ENCODE results near the gene SLC8A1. TPM values are rescaled to one million over a fixed set of nuclear protein-coding genes. Genes with fewer than 3 reads are reported as not detected.

Gene SLC8A1
- total and polyA plus RNA-seq, 2 donors (not counting 1 experiment from before 2014, with no cell fraction given): 0.07 to 0.20 TPM

GRCh38 chr2:40115348-40115747, 336.5 kb downstream of the SLC8A1 start:
- Mint-ChIP-seq H3K4me3 (no peak overlapping the region), H3K27me3 (no peaks in the 10 kb centered on the region), H3K27ac (no peak overlapping the region), H3K9me3 (ENCODE audit: insufficient read depth) (no peaks in the 10 kb centered on the region), H3K4me1 (no peaks in the 10 kb centered on the region)
- no peaks in the 10 kb centered on the region for H3K36me3 ChIP-seq (replicated peaks in 1 of 2; ENCODE audit: control extremely low read depth in 1 of 2, control insufficient read depth in 1 of 2, extremely low read depth in 1 of 2, insufficient read depth in 2 of 2, low read length in 1 of 2)
- DNase-seq (no peak), ATAC-seq (ENCODE audit: low read depth) (no peak)
- no peak overlapping the region for H3K4me3 ChIP-seq (ENCODE audit: control extremely low read depth in 1 of 5, extremely low read depth in 1 of 5, insufficient read depth in 1 of 5, low read depth in 2 of 5, low read length in 4 of 5)
- H3K4me2 ChIP-seq (replicated peaks; ENCODE audit: low read depth, low read length, poor library complexity, severe bottlenecking): no peak overlapping the region
- 93% methylated on average over 12 of the region's 12 CpGs for WGBS (ENCODE audit: insufficient coverage)
- no peak overlapping the region for H3K27ac ChIP-seq (ENCODE audit: low read length in 2 of 2)
- H3K9ac ChIP-seq (ENCODE audit: low read length): no peak overlapping the region
- TF ChIP-seq, protein P1, sequence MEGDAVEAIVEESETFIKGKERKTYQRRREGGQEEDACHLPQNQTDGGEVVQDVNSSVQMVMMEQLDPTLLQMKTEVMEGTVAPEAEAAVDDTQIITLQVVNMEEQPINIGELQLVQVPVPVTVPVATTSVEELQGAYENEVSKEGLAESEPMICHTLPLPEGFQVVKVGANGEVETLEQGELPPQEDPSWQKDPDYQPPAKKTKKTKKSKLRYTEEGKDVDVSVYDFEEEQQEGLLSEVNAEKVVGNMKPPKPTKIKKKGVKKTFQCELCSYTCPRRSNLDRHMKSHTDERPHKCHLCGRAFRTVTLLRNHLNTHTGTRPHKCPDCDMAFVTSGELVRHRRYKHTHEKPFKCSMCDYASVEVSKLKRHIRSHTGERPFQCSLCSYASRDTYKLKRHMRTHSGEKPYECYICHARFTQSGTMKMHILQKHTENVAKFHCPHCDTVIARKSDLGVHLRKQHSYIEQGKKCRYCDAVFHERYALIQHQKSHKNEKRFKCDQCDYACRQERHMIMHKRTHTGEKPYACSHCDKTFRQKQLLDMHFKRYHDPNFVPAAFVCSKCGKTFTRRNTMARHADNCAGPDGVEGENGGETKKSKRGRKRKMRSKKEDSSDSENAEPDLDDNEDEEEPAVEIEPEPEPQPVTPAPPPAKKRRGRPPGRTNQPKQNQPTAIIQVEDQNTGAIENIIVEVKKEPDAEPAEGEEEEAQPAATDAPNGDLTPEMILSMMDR (IDR thresholded peaks at IDR 0.05): no peak
- TF ChIP-seq EZH2 (IDR thresholded peaks at IDR 0.05; ENCODE audit: borderline replicate concordance, insufficient read depth, low read depth, low read length, poor library complexity, severe bottlenecking): no peak
- no peaks in the 10 kb centered on the region for H4K20me1 ChIP-seq (ENCODE audit: control insufficient read depth, insufficient read depth, low read length, poor library complexity, severe bottlenecking)
- intact Hi-C loops (cut with micrococcal nuclease): no loop called here
- no peak overlapping the region for H2AFZ ChIP-seq (ENCODE audit: insufficient read depth, low read depth, low read length, poor library complexity, severe bottlenecking)
- no peaks in the 10 kb centered on the region for H3K9me3 ChIP-seq (ENCODE audit: control extremely low read depth in 1 of 3, control insufficient read depth in 2 of 3, insufficient read depth in 1 of 3, low read length in 2 of 3)
- H3K79me2 ChIP-seq (ENCODE audit: control insufficient read depth, insufficient read depth, low read length): no peaks in the 10 kb centered on the region
- H3K27me3 ChIP-seq (replicated peaks in 1 of 4; ENCODE audit: control extremely low read depth in 1 of 4, control insufficient read depth in 3 of 4, insufficient read depth in 4 of 4, low read length in 3 of 4): no peaks in the 10 kb centered on the region
- no peaks in the 10 kb centered on the region for H3K4me1 ChIP-seq (ENCODE audit: control insufficient read depth in 2 of 2, insufficient read depth in 2 of 2, low read length in 2 of 2)
- POLR2A ChIA-PET: no interaction called here
- CTCF ChIA-PET: no interaction called here

GRCh38 chr2:40113997-40114396, 337.9 kb downstream of the SLC8A1 start:
- POLR2A ChIA-PET: no interaction called here
- TF ChIP-seq, protein P1 (IDR thresholded peaks at IDR 0.05): no peak
- TF ChIP-seq EZH2 (IDR thresholded peaks at IDR 0.05; ENCODE audit: borderline replicate concordance, insufficient read depth, low read depth, low read length, poor library complexity, severe bottlenecking): no peak
- Histone ChIP-seq H3K36me3 (replicated peaks in 1 of 2; ENCODE audit: control extremely low read depth in 1 of 2, control insufficient read depth in 1 of 2, extremely low read depth in 1 of 2, insufficient read depth in 2 of 2, low read length in 1 of 2) (no peaks in the 10 kb centered on the region), H3K9ac (ENCODE audit: low read length) (no peak overlapping the region), H3K4me2 (replicated peaks; ENCODE audit: low read depth, low read length, poor library complexity, severe bottlenecking) (no peak overlapping the region), H2AFZ (ENCODE audit: insufficient read depth, low read depth, low read length, poor library complexity, severe bottlenecking) (no peak overlapping the region), H3K27ac (ENCODE audit: low read length in 2 of 2) (no peak overlapping the region), H3K4me1 (ENCODE audit: control insufficient read depth in 2 of 2, insufficient read depth in 2 of 2, low read length in 2 of 2) (no peaks in the 10 kb centered on the region), H4K20me1 (ENCODE audit: control insufficient read depth, insufficient read depth, low read length, poor library complexity, severe bottlenecking) (no peaks in the 10 kb centered on the region), H3K27me3 (replicated peaks in 1 of 4; ENCODE audit: control extremely low read depth in 1 of 4, control insufficient read depth in 3 of 4, insufficient read depth in 4 of 4, low read length in 3 of 4) (no peaks in the 10 kb centered on the region), H3K9me3 (ENCODE audit: control extremely low read depth in 1 of 3, control insufficient read depth in 2 of 3, insufficient read depth in 1 of 3, low read length in 2 of 3) (no peaks in the 10 kb centered on the region), H3K79me2 (ENCODE audit: control insufficient read depth, insufficient read depth, low read length) (no peaks in the 10 kb centered on the region), H3K4me3 (ENCODE audit: control extremely low read depth in 1 of 5, extremely low read depth in 1 of 5, insufficient read depth in 1 of 5, low read depth in 2 of 5, low read length in 4 of 5) (no peak overlapping the region)
- no peak overlapping the region for H3K4me3 Mint-ChIP-seq
- WGBS (ENCODE audit: insufficient coverage): 100% methylated on average over 3 of the region's 4 CpGs
- CTCF ChIA-PET: no interaction called here
- H3K9me3 Mint-ChIP-seq (ENCODE audit: insufficient read depth): no peaks in the 10 kb centered on the region
- no peaks in the 10 kb centered on the region for H3K4me1 Mint-ChIP-seq
- H3K27ac Mint-ChIP-seq: no peak overlapping the region
- DNase-seq (no peak), ATAC-seq (ENCODE audit: low read depth) (no peak)
- no peaks in the 10 kb centered on the region for H3K27me3 Mint-ChIP-seq
- intact Hi-C loops (cut with micrococcal nuclease): no loop called here

All from B cell (primary cell).